ENCODE data around the gene PTER.

DNA sequence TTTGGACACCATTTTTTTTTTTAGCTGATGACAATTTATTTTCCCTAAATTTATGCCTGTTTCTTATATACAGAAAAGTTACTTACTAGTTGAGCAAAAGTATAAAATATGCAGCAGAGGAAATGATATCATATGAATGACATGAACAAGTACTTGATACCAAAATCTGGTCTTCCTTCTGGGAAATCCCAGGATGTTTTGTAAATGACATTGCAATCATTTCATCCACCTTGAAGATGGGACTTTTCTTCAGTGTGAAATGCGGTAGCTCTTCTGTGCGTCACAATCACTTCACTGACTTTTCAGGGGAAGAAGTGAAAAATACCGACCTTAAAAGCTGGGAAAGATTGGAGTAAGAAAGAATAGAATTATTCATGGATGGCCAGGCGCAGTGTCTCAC lies 61.1 kb downstream of the PTER start:
- TF ChIP-seq NR2C1 (IDR thresholded peaks at IDR 0.05) (no peak), NR2C1 (tag; IDR thresholded peaks at IDR 0.05) (no peak), CEBPB (tag; IDR thresholded peaks at IDR 0.05) (no peak), YY1 (IDR thresholded peaks at IDR 0.05; ENCODE audit: borderline replicate concordance in 1 of 3, control insufficient read depth in 1 of 3, extremely low read depth in 1 of 3, insufficient read depth in 3 of 3, insufficient read length in 1 of 3, insufficient replicate concordance in 2 of 3, low read depth in 1 of 3, low read length in 2 of 3) (no peak)
- TF ChIP-seq, protein P1, sequence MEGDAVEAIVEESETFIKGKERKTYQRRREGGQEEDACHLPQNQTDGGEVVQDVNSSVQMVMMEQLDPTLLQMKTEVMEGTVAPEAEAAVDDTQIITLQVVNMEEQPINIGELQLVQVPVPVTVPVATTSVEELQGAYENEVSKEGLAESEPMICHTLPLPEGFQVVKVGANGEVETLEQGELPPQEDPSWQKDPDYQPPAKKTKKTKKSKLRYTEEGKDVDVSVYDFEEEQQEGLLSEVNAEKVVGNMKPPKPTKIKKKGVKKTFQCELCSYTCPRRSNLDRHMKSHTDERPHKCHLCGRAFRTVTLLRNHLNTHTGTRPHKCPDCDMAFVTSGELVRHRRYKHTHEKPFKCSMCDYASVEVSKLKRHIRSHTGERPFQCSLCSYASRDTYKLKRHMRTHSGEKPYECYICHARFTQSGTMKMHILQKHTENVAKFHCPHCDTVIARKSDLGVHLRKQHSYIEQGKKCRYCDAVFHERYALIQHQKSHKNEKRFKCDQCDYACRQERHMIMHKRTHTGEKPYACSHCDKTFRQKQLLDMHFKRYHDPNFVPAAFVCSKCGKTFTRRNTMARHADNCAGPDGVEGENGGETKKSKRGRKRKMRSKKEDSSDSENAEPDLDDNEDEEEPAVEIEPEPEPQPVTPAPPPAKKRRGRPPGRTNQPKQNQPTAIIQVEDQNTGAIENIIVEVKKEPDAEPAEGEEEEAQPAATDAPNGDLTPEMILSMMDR (IDR thresholded peaks at IDR 0.05 in 2 of 3, conservative IDR thresholded peaks at IDR 0.05 in 1 of 3; ENCODE audit: insufficient read depth in 2 of 3, low read depth in 1 of 3, low read length in 3 of 3), result no peak
- TF ChIP-seq, protein P2, sequence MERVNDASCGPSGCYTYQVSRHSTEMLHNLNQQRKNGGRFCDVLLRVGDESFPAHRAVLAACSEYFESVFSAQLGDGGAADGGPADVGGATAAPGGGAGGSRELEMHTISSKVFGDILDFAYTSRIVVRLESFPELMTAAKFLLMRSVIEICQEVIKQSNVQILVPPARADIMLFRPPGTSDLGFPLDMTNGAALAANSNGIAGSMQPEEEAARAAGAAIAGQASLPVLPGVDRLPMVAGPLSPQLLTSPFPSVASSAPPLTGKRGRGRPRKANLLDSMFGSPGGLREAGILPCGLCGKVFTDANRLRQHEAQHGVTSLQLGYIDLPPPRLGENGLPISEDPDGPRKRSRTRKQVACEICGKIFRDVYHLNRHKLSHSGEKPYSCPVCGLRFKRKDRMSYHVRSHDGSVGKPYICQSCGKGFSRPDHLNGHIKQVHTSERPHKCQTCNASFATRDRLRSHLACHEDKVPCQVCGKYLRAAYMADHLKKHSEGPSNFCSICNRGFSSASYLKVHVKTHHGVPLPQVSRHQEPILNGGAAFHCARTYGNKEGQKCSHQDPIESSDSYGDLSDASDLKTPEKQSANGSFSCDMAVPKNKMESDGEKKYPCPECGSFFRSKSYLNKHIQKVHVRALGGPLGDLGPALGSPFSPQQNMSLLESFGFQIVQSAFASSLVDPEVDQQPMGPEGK (CRISPR knock-in tag; IDR thresholded peaks at IDR 0.05; ENCODE audit: borderline replicate concordance), result no peak

Data from K562 (cell line).